Suprapubic skin (tissue), 4 donors: ENCODE measurements around the gene HOXB3.

Experiments
- CTCF ChIP-seq, 2 donors: fragments of 200-600 bp in 1 of 2; fragments of 450-650 bp in 1 of 2; sonication (generic) in 1 of 2; IDR thresholded peaks; one replicate each; pipeline ENCODE4 v1.5.1; 2016 to 2019; ENCODE audit warnings: antibody characterized with exemption in 2 of 2, mild to moderate bottlenecking in 1 of 2, moderate library complexity in 1 of 2
- POLR2A ChIP-seq, 2 donors: fragments of 450-650 bp; IDR thresholded peaks; one replicate each; pipeline ENCODE4 v1.6.1; 2017; ENCODE audit warnings: antibody characterized with exemption in 2 of 2, mild to moderate bottlenecking in 2 of 2, moderate library complexity in 2 of 2
- POLR2AphosphoS5 ChIP-seq, 3 donors: sonication (generic); formaldehyde crosslinking; IDR thresholded peaks; one replicate each; pipeline ENCODE4 v1.6.1; 2017; ENCODE audit warnings: antibody characterized with exemption in 3 of 3

DNA sequence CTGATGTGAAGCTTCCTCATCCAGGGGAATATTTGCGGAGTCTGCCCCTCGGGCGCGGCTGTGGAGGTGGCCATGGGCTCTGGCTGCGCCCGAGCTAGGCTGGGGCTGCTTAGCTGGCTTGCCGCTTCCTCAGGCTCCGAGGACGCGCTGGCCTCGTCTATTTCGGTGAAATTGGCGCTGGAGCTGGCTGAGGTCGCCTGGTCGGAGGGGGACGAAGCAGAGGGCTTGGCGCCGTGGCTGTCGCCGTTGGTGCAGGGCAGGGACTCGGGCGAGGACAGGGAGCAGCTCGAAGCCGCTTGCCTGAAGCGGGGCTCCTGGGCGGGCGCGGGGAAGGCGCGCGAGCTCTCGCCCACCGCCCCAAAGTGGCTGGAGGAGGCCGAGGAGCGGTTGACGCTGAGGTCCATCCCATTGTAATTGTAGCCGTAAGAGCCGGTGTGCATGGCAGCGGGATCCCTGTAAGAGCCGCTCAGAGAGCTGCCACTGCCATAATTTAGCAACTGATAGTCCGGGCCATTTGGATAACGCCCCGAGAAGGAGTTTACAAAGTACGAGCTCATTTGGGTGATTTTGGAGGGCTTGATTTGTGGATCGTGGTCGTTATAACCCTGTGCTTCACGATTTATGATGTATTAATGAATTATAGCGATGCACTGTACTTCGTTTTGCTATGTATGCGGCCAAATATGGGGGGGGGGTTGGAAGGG, 3.2 kb upstream of the HOXB3 start, which contains the start of gene HOXB5:
- TF ChIP-seq CTCF (IDR thresholded peaks at IDR 0.05) (no peak), POLR2A (IDR thresholded peaks at IDR 0.05) (no peak), POLR2AphosphoS5 (IDR thresholded peaks at IDR 0.05) (no peak)
